ENCODE results near the gene SRGAP1.

- no peak for TF ChIP-seq CTCF (IDR thresholded peaks at IDR 0.05; ENCODE audit: poor library complexity)
- TF ChIP-seq EZH2phosphoT487 (IDR thresholded peaks at IDR 0.05; ENCODE audit: low read depth, severe bottlenecking, unreplicated experiment), result no peak
Observed at GRCh38 chr12:63828867-63829266, 15.6 kb upstream of the SRGAP1 start.
